GM06990 (cell line): Measurements from ENCODE around the gene UBL5.
"Not testable (repeated sequence)": the region's sequence is repeated elsewhere in the genome, so short reads cannot be mapped to it uniquely, and the experiment has no call there.

Source experiments
- DNase-seq: peaks from one replicate; pipeline ENCODE4 v3.0.0-alpha.2; 2011; ENCODE audit not compliant: insufficient read length; ENCODE audit errors: extremely low read depth
- H3K27me3 ChIP-seq: replicated peaks from 2 replicates; pipeline ENCODE4 v1.6.0; 2011; ENCODE audit warnings: low read length; ENCODE audit not compliant: control insufficient read depth, insufficient read depth
- H3K36me3 ChIP-seq: 2 replicates; pipeline ENCODE4 v1.5.1; 2011; ENCODE audit warnings: low read length; ENCODE audit not compliant: control insufficient read depth, insufficient read depth
- H3K4me3 ChIP-seq: replicated peaks from 2 replicates; pipeline ENCODE4 v1.5.1; 2011; ENCODE audit warnings: low read depth, mild to moderate bottlenecking, control low read depth, low read length
- CTCF ChIP-seq: IDR thresholded peaks from 2 replicates; pipeline ENCODE4 v1.5.1; 2011; ENCODE audit warnings: low read length, control low read depth, mild to moderate bottlenecking, inconsistent platforms; ENCODE audit not compliant: insufficient read depth, poor library complexity, severe bottlenecking

UBL5 gene

GRCh38 chr19:9827289-9828238 lies at the start of gene UBL5:
UBL5 (plus strand) TSS chr19:9827918; CDS start chr19:9828338, 420 bp downstream.
- H3K4me3 ChIP-seq: peak within 1 kb of the TSS; percentile 72
- no peaks in the 10 kb centered on the region for H3K27me3 ChIP-seq
- no peaks in the 10 kb centered on the region; the same call in 1 of the 2 replicates for H3K36me3 ChIP-seq
- TF ChIP-seq CTCF: no peak
- peak; percentile 85 for DNase-seq

DNA sequence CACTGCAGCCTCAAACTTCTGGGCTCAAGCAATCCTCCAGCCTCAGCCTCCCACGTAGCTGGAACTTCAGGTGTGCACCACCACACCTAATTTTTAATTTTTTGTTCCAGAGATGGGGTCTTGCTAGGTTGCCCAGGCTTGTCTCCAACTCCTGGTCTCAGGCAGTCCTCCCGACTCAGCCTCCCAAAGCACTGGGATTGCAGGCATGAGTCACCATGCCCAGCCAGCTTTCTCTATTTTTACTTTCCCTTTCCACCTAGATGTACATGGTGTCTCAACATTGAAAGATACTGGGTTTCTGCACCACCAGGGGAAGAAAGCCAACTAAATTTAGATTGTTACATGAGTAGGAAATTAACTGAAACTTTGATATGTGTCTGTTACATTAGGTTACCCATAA lies 45.4 kb upstream of the UBL5 start:
- H3K4me3 ChIP-seq: no peak overlapping the region
- DNase-seq: no peak
- no peak for TF ChIP-seq CTCF
- no peaks in the 10 kb centered on the region for H3K27me3 ChIP-seq
- H3K36me3 ChIP-seq: no peaks in the 10 kb centered on the region

DNA sequence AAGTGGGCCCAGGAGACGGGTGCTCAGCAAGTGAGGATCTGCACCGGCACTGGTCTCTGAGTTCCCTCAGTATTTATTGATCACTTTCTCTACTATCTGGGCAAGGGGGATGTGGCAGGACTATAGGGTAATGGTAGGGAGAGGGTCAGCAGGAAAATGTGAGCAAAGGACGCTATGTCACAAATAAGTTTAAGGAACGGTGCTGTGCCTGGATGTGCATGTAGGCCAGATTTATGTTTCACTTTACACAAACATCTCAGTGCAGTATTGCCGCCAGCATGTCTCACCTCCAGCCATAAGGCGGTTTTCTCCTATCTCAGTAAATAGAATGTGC lies 43.6 kb upstream of the UBL5 start:
- not testable (repeated sequence) for H3K4me3 ChIP-seq

DNA sequence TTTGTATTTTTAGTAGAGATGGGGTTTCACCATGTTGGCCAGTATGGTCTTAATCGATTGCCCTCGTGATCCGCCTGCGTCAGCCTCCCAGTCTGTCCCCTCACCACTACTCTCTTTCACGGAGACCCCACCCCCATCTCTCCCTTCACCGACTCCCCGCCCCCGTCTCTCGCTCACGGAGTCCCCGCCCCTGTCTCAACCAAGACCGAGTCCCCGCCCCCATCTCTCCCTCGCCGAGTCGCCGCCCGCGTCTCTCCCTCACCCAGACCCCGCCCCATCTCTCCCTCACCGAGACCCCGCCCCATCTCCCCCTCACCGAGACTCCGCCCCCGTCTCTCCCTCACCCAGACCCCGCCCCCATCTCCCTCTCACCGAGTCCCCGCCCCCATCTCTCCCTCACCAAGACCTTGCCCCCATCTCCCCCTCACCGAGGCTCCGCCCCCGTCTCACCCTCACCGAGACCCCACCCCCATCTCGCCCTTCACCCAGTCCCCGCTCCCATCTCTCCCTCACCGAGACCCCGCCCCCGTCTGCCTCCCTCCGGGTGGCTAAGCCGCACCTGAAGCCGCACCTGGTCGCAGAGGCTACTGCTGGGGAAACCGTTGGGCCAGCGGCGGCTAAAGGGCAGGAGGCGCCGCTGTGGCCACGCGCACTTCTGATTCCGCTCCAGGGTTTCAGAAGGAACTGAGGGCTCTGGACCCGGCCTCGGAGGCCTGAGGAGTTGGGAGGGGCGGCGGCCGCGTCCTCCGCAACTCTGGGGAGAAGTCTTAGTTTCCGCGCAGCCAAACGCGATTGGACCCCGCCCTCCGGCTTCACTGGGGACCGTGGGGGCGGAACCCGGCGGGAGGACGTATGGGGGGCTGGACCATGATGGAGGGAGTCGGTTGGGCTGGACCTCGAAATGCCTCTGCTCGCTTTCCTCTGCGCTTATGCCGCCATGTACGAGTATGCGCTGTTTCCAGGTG lies 42.1 kb upstream of the UBL5 start:
- no peak for TF ChIP-seq CTCF
- Histone ChIP-seq H3K27me3 (no peaks in the 10 kb centered on the region), H3K4me3 (peak overlapping the region; percentile 66), H3K36me3 (no peaks in the 10 kb centered on the region)
- peak; percentile 95 for DNase-seq

More for the DNA sequence above, 43.6 kb upstream of the UBL5 start:
- DNase-seq, H3K27me3 ChIP-seq, H3K36me3 ChIP-seq: not testable (repeated sequence)

- TF ChIP-seq CTCF: no peak
- no peak for DNase-seq
- Histone ChIP-seq H3K4me3 (peak overlapping the region; percentile 66), H3K36me3 (no peaks in the 10 kb centered on the region), H3K27me3 (no peaks in the 10 kb centered on the region)
Measured at GRCh38 chr19:9786342-9786741, 41.4 kb upstream of the UBL5 start.

DNA sequence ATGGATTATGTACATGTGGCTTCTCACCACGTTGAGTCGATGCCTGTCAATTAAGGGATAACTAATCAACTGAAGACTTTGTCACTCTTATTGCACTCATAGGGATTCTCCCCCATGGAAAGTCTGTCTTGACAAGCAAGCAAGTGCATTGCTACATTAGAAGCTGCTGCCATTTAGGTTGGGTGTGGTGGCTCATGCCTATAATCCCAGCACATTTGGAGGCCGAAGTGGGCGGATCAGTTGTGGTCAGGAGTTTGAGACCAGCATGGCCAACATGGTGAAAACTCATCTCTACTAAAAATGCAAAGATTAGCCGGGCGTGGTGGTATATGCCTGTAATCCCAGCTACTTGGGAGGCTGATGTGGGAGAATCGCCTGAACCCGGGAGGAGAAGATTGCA lies 40.9 kb upstream of the UBL5 start:
- H3K36me3 ChIP-seq: no peaks in the 10 kb centered on the region
- no peak for TF ChIP-seq CTCF
- no peaks in the 10 kb centered on the region for H3K27me3 ChIP-seq
- H3K4me3 ChIP-seq: no peak overlapping the region
- no peak for DNase-seq

GRCh38 chr19:9788604-9789003 lies 39.1 kb upstream of the UBL5 start:
- not testable (repeated sequence) for DNase-seq, H3K27me3 ChIP-seq, H3K36me3 ChIP-seq, H3K4me3 ChIP-seq
